Liver (tissue), 9 donors: Measurements from ENCODE around the gene ZNF398. TPM values are rescaled to one million over a fixed set of nuclear protein-coding genes. Genes with fewer than 3 reads are reported as not detected.

ENCODE experiments used
- DNase-seq: peaks from one replicate; pipeline ENCODE4 v3.0.0-alpha.2; 2017; ENCODE audit warnings: low spot score
- H3K27ac ChIP-seq, 2 donors: one replicate each; pipeline ENCODE4 v1.7.0; 2013; ENCODE audit warnings: inconsistent platforms in 2 of 2, low read length in 2 of 2, control low read depth in 1 of 2, low read depth in 1 of 2, mild to moderate bottlenecking in 1 of 2
- H3K27me3 ChIP-seq, 4 donors: one replicate each; pipeline versions ENCODE4 v1.6.1 to v1.7.0; 2013; ENCODE audit warnings: low read length in 3 of 4, inconsistent platforms in 1 of 4, mild to moderate bottlenecking in 1 of 4, moderate library complexity in 1 of 4; ENCODE audit not compliant: control insufficient read depth in 4 of 4, insufficient read depth in 4 of 4
- H3K36me3 ChIP-seq, 4 donors: one replicate each; pipeline versions ENCODE4 v1.6.1 to v1.7.0; 2013; ENCODE audit warnings: low read length in 3 of 4, mild to moderate bottlenecking in 3 of 4, low read depth in 1 of 4, moderate library complexity in 1 of 4; ENCODE audit not compliant: control insufficient read depth in 4 of 4, insufficient read depth in 3 of 4
- H3K4me1 ChIP-seq, 4 donors: one replicate each; pipeline versions ENCODE4 v1.6.1 to v1.7.0; 2013; ENCODE audit warnings: low read length in 3 of 4, mild to moderate bottlenecking in 3 of 4, moderate library complexity in 1 of 4; ENCODE audit not compliant: control insufficient read depth in 4 of 4, insufficient read depth in 4 of 4
- H3K4me3 ChIP-seq, 3 donors: one replicate each; pipeline versions ENCODE4 v1.6.1 to v1.7.0; 2013; ENCODE audit warnings: low read length in 3 of 3, control low read depth in 1 of 3, low read depth in 1 of 3, mild to moderate bottlenecking in 1 of 3
- H3K9ac ChIP-seq, 2 donors: one replicate each; pipeline ENCODE4 v1.7.0; 2013; ENCODE audit warnings: low read length in 2 of 2, mild to moderate bottlenecking in 2 of 2, moderate library complexity in 2 of 2, control low read depth in 1 of 2, low read depth in 1 of 2
- H3K9me3 ChIP-seq, 4 donors: one replicate each; pipeline versions ENCODE4 v1.6.1 to v1.7.0; 2013; ENCODE audit warnings: low read length in 3 of 4; ENCODE audit not compliant: control insufficient read depth in 4 of 4
- ATF3 ChIP-seq: IDR thresholded peaks from 2 replicates; pipeline ENCODE4 v1.6.1; 2016; ENCODE audit warnings: antibody characterized with exemption
- CTCF ChIP-seq: fragments of 150-350 bp; IDR thresholded peaks from 2 replicates; pipeline ENCODE4 v1.5.1; 2017; ENCODE audit warnings: improper control_type of control experiment, low read depth, low read length; ENCODE audit not compliant: missing input control
- EGR1 ChIP-seq, 2 donors: IDR thresholded peaks; 2 replicates each; pipeline ENCODE4 v1.6.1; 2016 to 2018; ENCODE audit warnings: antibody characterized with exemption in 2 of 2, low read depth in 2 of 2
- FOXA1 ChIP-seq: IDR thresholded peaks from 2 replicates; pipeline ENCODE4 v1.6.1; 2016; ENCODE audit warnings: antibody characterized with exemption
- FOXA2 ChIP-seq: IDR thresholded peaks from 2 replicates; pipeline ENCODE4 v1.6.1; 2016; ENCODE audit warnings: antibody characterized with exemption
- GABPA ChIP-seq, 2 donors: IDR thresholded peaks in 1 of 2; conservative IDR thresholded peaks in 1 of 2; 2 replicates each; pipeline ENCODE4 v1.6.1; 2016; ENCODE audit warnings: antibody characterized with exemption in 2 of 2, mild to moderate bottlenecking in 1 of 2, moderate library complexity in 1 of 2
- HNF4A ChIP-seq, 2 donors: conservative IDR thresholded peaks; 2 replicates each; pipeline ENCODE4 v1.6.1; 2016; ENCODE audit warnings: antibody characterized with exemption in 2 of 2, mild to moderate bottlenecking in 2 of 2
- HNF4G ChIP-seq: IDR thresholded peaks from 2 replicates; pipeline ENCODE4 v1.6.1; 2016; ENCODE audit warnings: antibody characterized with exemption
- JUND ChIP-seq, 2 donors: IDR thresholded peaks; 2 replicates each; pipeline ENCODE4 v1.6.1; 2016; ENCODE audit warnings: antibody characterized with exemption in 2 of 2
- MAX ChIP-seq: IDR thresholded peaks from 2 replicates; pipeline ENCODE4 v1.6.1; 2016; ENCODE audit warnings: antibody characterized with exemption
- NR2F2 ChIP-seq: IDR thresholded peaks from 2 replicates; pipeline ENCODE4 v1.6.1; 2016; ENCODE audit warnings: antibody characterized with exemption
- RAD21 ChIP-seq, 2 donors: IDR thresholded peaks; 2 replicates each; pipeline ENCODE4 v1.6.1; 2016; ENCODE audit warnings: antibody characterized with exemption in 2 of 2, mild to moderate bottlenecking in 2 of 2
- REST ChIP-seq: IDR thresholded peaks from 2 replicates; pipeline ENCODE4 v1.6.1; 2016; ENCODE audit warnings: antibody characterized with exemption, mild to moderate bottlenecking
- RXRA ChIP-seq, 2 donors: IDR thresholded peaks; 2 replicates each; pipeline ENCODE4 v1.6.1; 2017 to 2018; ENCODE audit warnings: antibody characterized with exemption in 2 of 2, mild to moderate bottlenecking in 1 of 2
- TAF1 ChIP-seq: conservative IDR thresholded peaks from 2 replicates; pipeline ENCODE4 v1.6.1; 2016; ENCODE audit warnings: antibody characterized with exemption, mild to moderate bottlenecking
- YY1 ChIP-seq: IDR thresholded peaks from 2 replicates; pipeline ENCODE4 v1.6.1; 2016; ENCODE audit warnings: antibody characterized with exemption, mild to moderate bottlenecking
- ZBTB33 ChIP-seq: IDR thresholded peaks from 2 replicates; pipeline ENCODE4 v1.6.1; 2016; ENCODE audit warnings: antibody characterized with exemption
- WGBS: extraction: QIAGEN DNeasy Blood & Tissue Kit; methylation state at CpG from one replicate; pipeline ENCODE4 v1.1.7; 2013; 5-methylcytosine and 5-hydroxymethylcytosine counted together
- polyA plus RNA-seq, 2 donors: library from polyadenylated mRNA; stranded (reverse) in 1 of 2; unstranded in 1 of 2; fragments of 200-250 nt in 1 of 2; fragments of >200 nt in 1 of 2; fragmentation: Nextera tagmentation in 1 of 2; extraction: Ambion mirVana in 1 of 2; gene quantifications; one replicate each; pipeline versions ENCODE4 v1.2.1 to v1.2.3, GENCODE V29; 2013 to 2015
- total RNA-seq, 2 donors: library from RNA; depleted of rRNA; stranded (reverse); fragments of >200 nt; gene quantifications; one replicate each; pipeline ENCODE4 v1.2.3, GENCODE V29; 2014
- donor health status: healthy.
- donor health status: healthy.
- donor health status: healthy.
- donor health status: healthy.
- donor health status: healthy.

ZNF398 gene
- total and polyA plus RNA-seq, 4 donors: 1.5 to 7.8 (median 4.5) TPM

- TF ChIP-seq REST (no peak), ATF3 (no peak), RXRA (IDR thresholded peaks at IDR 0.05) (no peak)
These were observed 16.6 kb upstream of the ZNF398 start (continued) for GRCh38 chr7:149130572-149131198.

- Histone ChIP-seq H3K27ac (no peak overlapping the region), H3K9ac (no peak overlapping the region), H3K4me1 (no peaks in the 10 kb centered on the region), H3K4me3 (no peak overlapping the region), H3K27me3 (no peaks in the 10 kb centered on the region), H3K36me3 (peaks cover 2 to 15% (median 10%) of the 10 kb centered on the region in 4 donors), H3K9me3 (peaks cover 0 to 7% (median 4%) of the 10 kb centered on the region in 4 donors)
- 99% methylated on average over 2 of the region's 2 CpGs for WGBS
- DNase-seq: no peak
- TF ChIP-seq ZBTB33 (no peak), YY1 (no peak), TAF1 (no peak), JUND (IDR thresholded peaks at IDR 0.05) (no peak), FOXA1 (no peak), GABPA (IDR thresholded peaks at IDR 0.05 in 1 of 2, conservative IDR thresholded peaks at IDR 0.05 in 1 of 2) (no peak), MAX (no peak), ATF3 (no peak), RXRA (IDR thresholded peaks at IDR 0.05) (no peak), RAD21 (IDR thresholded peaks at IDR 0.05) (no peak), HNF4G (no peak), HNF4A (conservative IDR thresholded peaks at IDR 0.05) (no peak), CTCF (no peak), FOXA2 (no peak), NR2F2 (no peak), EGR1 (IDR thresholded peaks at IDR 0.05; ENCODE audit: low read depth in 2 of 2) (no peak)
These were observed 14.1 kb upstream of the ZNF398 start for GRCh38 chr7:149133028-149133710.
